ENCODE data around the gene PRCC.
A peak's percentile ranks its signal among the peaks of the same experiment; 100 is the strongest.

Gene PRCC

GRCh38 chr1:156816561-156817328 is 49.4 kb downstream of the PRCC start, which contains the start of gene SH2D2A:
Gene SH2D2A, minus strand, starts transcription at chr1:156816848. Its CDS starts 140 bp downstream, at chr1:156816708.
- DNase-seq, result peak; percentile 94 to 97

GRCh38 chr1:156821801-156822200 is 54.5 kb downstream of the PRCC start:
- no peak for DNase-seq

- no peak for DNase-seq
These were observed 55.3 kb downstream of the PRCC start for GRCh38 chr1:156822680-156823079.

GRCh38 chr1:156823210-156823790 is 56.0 kb downstream of the PRCC start:
- DNase-seq, result no peak

- no peak for DNase-seq
These were observed 59.3 kb downstream of the PRCC start for GRCh38 chr1:156826630-156827029.

GRCh38 chr1:156828400-156829124 is 61.2 kb downstream of the PRCC start:
- DNase-seq, result no peak

- no peak for DNase-seq
These were observed 65.1 kb downstream of the PRCC start for GRCh38 chr1:156832434-156832833.

GRCh38 chr1:156833603-156834002 is 66.3 kb downstream of the PRCC start:
- no peak for DNase-seq

GRCh38 chr1:156834322-156834721 is 67.0 kb downstream of the PRCC start:
- no peak for DNase-seq

- DNase-seq, result peak; percentile 20 to 51
These were observed 68.8 kb downstream of the PRCC start for GRCh38 chr1:156836041-156836654.

GRCh38 chr1:156836892-156837291 is 69.6 kb downstream of the PRCC start:
- no peak for DNase-seq

GRCh38 chr1:156838972-156839371 is 71.6 kb downstream of the PRCC start:
- peak; percentile 20 to 64 for DNase-seq

GRCh38 chr1:156839426-156840109 is 72.2 kb downstream of the PRCC start:
- no peak for DNase-seq

GRCh38 chr1:156840186-156840897 is 73.0 kb downstream of the PRCC start:
- no peak for DNase-seq

GRCh38 chr1:156840898-156841279 is 73.6 kb downstream of the PRCC start:
- no peak for DNase-seq

- no peak for DNase-seq
These were observed 74.0 kb downstream of the PRCC start for GRCh38 chr1:156841295-156841855.

- DNase-seq, result no peak
These were observed 75.4 kb downstream of the PRCC start for GRCh38 chr1:156842618-156843300.

- DNase-seq, result no peak
These were observed 76.8 kb downstream of the PRCC start for GRCh38 chr1:156844102-156844501.

GRCh38 chr1:156844638-156845037 is 77.3 kb downstream of the PRCC start:
- no peak for DNase-seq

- peak; percentile 17 to 49 for DNase-seq
These were observed 78.0 kb downstream of the PRCC start for GRCh38 chr1:156845055-156845952.

Measured in CD4-positive, alpha-beta T cell treated with Interferon alpha-2 for 1 hour (primary cell).